Caco-2 (cell line): Measurements from ENCODE around the gene KIRREL3. TPM values are rescaled to one million over a fixed set of nuclear protein-coding genes. Genes with fewer than 3 reads are reported as not detected.

Experiments
- BruUV-seq: library from RNA; stranded (reverse); fragments of 400-500 nt; replicated peaks from 2 replicates; lab custom pipeline; 2021; lab: Mats Ljungman, UMichigan
- CTCF ChIA-PET: fragments of 300-600 bp; sonication (Branson Sonifier 250); formaldehyde crosslinking; loops from one replicate; lab custom pipeline; 2022; ENCODE audit warnings: antibody characterized with exemption; lab: Charles Lee
- POLR2A ChIA-PET: fragments of 300-600 bp; sonication (Branson Sonifier 250); formaldehyde crosslinking; loops from one replicate; lab custom pipeline; 2022; ENCODE audit warnings: antibody characterized with exemption; lab: Charles Lee
- DNase-seq, 2 experiments: peaks; one replicate each; pipeline versions ENCODE4 v3.0.0 to v3.0.0-alpha.2; 2020 to 2022
- H3K27me3 ChIP-seq: replicated peaks from 2 replicates; pipeline ENCODE4 v1.6.0; 2011; ENCODE audit warnings: low read length; ENCODE audit not compliant: control insufficient read depth, insufficient read depth
- H3K36me3 ChIP-seq: 2 replicates; pipeline ENCODE4 v1.5.1; 2011; ENCODE audit warnings: low read length; ENCODE audit not compliant: control insufficient read depth, insufficient read depth
- H3K4me1 ChIP-seq: fragments of 250-450 bp; sonication (Bioruptor Pico); 2 replicates; pipeline ENCODE4 v1.5.1; 2020; ENCODE audit warnings: mild to moderate bottlenecking
- H3K4me3 ChIP-seq: 2 replicates; pipeline ENCODE4 v1.5.1; 2011; ENCODE audit warnings: low read depth, mild to moderate bottlenecking, control low read depth, low read length
- H3K9me3 ChIP-seq: fragments of 250-450 bp; sonication (Bioruptor Pico); 2 replicates; pipeline ENCODE4 v1.5.1; 2020; ENCODE audit warnings: mild to moderate bottlenecking, moderate library complexity
- H3K27ac Mint-ChIP-seq: one replicate; pipeline ENCODE4 v1.8.0; 2022; ENCODE audit warnings: mixed read lengths; ENCODE audit not compliant: unreplicated experiment
- H3K27me3 Mint-ChIP-seq: one replicate; pipeline ENCODE4 v1.8.0; 2022; ENCODE audit warnings: mixed read lengths; ENCODE audit not compliant: insufficient read depth, unreplicated experiment
- H3K36me3 Mint-ChIP-seq: one replicate; pipeline ENCODE4 v1.8.0; 2022; ENCODE audit warnings: mild to moderate bottlenecking, mixed read lengths; ENCODE audit not compliant: insufficient read depth, unreplicated experiment
- H3K4me1 Mint-ChIP-seq: one replicate; pipeline ENCODE4 v1.8.0; 2022; ENCODE audit warnings: low read depth, mixed read lengths; ENCODE audit not compliant: unreplicated experiment
- H3K4me3 Mint-ChIP-seq: one replicate; pipeline ENCODE4 v1.8.0; 2022; ENCODE audit warnings: mild to moderate bottlenecking, moderate library complexity, mixed read lengths; ENCODE audit not compliant: unreplicated experiment
- H3K9me3 Mint-ChIP-seq: one replicate; pipeline ENCODE4 v1.8.0; 2022; ENCODE audit warnings: mixed read lengths; ENCODE audit not compliant: unreplicated experiment
- intact Hi-C: fragments of 100-400 bp; cut with micrococcal nuclease; formaldehyde crosslinking; loops from one replicate; pipeline ENCODE4 v1.10.0; 2022; ENCODE audit not compliant: unreplicated experiment
- total RNA-seq: library from RNA; stranded (reverse); gene quantifications from 2 replicates; pipeline ENCODE4 v1.2.3, GENCODE V29; 2022
- TF ChIP-seq, protein P1 (sequence below), 2 experiments: fragments of 200-600 bp in 1 of 2; IDR thresholded peaks; 1 replicate in 1 of 2; 2 replicates in 1 of 2; pipeline versions ENCODE4 v1.5.1 to v1.8.0; 2011 to 2022; ENCODE audit warnings: antibody characterized with exemption in 1 of 2, control low read depth in 1 of 2, inconsistent platforms in 1 of 2, low read depth in 1 of 2, low read length in 1 of 2, mild to moderate bottlenecking in 1 of 2, moderate library complexity in 1 of 2; ENCODE audit not compliant: insufficient read depth in 1 of 2, severe bottlenecking in 1 of 2, unreplicated experiment in 1 of 2

KIRREL3 gene
- total RNA-seq, 1 experiment from 2014 or later, result not detected

DNA sequence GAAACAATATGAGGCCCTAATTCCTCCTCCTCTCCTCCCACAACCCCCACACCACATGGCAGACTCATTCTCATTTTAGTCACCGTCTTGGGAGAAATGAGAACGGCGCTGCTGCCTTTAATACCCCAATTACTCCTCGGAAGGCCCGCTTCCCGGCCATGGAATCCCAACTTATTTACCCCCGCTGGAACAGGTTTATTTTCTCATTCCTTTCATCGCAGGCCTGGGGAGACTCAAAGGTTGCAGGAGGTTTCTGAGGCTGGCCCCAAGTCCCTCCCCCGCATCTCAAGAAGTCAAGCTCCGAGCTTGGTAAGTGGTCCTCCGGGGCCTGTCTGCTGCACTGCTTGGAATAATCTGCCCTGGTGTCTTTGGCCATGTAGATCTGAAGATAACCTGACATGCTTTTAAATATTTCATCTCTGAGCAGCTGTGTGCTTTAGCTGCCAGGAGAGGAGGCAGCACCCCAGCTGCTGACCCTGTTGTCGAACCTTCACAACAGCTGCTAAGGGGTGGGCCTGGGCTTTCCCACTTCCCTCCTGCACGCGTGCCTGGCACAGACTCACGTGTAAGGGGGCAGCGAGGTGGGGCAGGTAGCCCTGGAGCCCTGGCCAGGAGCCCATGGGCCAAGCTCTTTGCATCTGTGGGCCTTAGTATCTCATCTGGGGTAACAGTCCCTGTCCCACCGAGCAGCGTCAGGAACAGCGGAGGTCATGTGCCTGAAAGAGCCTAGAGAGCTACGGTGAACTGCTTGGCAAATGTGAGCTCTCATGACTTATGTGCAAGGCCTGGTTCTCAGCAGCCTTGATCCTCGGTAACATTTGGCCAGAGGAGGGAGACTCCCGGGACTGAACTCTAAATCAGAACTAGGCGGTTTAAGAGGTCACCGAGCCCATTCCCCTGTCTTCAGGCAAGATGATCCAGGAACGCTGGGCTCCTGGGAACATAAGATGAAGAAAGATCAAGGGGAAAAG lies 480.5 kb downstream of the KIRREL3 start:
- Histone ChIP-seq H3K9me3 (no peaks in the 10 kb centered on the region), H3K36me3 (no peaks in the 10 kb centered on the region), H3K27me3 (peaks cover 5% of the 10 kb centered on the region), H3K4me1 (no peaks in the 10 kb centered on the region), H3K4me3 (no peak overlapping the region)
- no peaks in the 10 kb centered on the region for H3K9me3 Mint-ChIP-seq
- no peak for DNase-seq
- no peaks in the 10 kb centered on the region for H3K4me1 Mint-ChIP-seq
- ChIA-PET CTCF (no interaction called here), POLR2A (no interaction called here)
- intact Hi-C loops, result no loop called here
- no TSS peak for BruUV-seq
- no peaks in the 10 kb centered on the region for H3K36me3 Mint-ChIP-seq
- no peak overlapping the region for H3K27ac Mint-ChIP-seq
- H3K4me3 Mint-ChIP-seq, result no peak overlapping the region
- H3K27me3 Mint-ChIP-seq, result peaks cover 52% of the 10 kb centered on the region
- TF ChIP-seq, protein P1, sequence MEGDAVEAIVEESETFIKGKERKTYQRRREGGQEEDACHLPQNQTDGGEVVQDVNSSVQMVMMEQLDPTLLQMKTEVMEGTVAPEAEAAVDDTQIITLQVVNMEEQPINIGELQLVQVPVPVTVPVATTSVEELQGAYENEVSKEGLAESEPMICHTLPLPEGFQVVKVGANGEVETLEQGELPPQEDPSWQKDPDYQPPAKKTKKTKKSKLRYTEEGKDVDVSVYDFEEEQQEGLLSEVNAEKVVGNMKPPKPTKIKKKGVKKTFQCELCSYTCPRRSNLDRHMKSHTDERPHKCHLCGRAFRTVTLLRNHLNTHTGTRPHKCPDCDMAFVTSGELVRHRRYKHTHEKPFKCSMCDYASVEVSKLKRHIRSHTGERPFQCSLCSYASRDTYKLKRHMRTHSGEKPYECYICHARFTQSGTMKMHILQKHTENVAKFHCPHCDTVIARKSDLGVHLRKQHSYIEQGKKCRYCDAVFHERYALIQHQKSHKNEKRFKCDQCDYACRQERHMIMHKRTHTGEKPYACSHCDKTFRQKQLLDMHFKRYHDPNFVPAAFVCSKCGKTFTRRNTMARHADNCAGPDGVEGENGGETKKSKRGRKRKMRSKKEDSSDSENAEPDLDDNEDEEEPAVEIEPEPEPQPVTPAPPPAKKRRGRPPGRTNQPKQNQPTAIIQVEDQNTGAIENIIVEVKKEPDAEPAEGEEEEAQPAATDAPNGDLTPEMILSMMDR (IDR thresholded peaks at IDR 0.05; ENCODE audit: insufficient read depth in 1 of 2, low read depth in 1 of 2, low read length in 1 of 2, severe bottlenecking in 1 of 2, unreplicated experiment in 1 of 2), result no peak

DNA sequence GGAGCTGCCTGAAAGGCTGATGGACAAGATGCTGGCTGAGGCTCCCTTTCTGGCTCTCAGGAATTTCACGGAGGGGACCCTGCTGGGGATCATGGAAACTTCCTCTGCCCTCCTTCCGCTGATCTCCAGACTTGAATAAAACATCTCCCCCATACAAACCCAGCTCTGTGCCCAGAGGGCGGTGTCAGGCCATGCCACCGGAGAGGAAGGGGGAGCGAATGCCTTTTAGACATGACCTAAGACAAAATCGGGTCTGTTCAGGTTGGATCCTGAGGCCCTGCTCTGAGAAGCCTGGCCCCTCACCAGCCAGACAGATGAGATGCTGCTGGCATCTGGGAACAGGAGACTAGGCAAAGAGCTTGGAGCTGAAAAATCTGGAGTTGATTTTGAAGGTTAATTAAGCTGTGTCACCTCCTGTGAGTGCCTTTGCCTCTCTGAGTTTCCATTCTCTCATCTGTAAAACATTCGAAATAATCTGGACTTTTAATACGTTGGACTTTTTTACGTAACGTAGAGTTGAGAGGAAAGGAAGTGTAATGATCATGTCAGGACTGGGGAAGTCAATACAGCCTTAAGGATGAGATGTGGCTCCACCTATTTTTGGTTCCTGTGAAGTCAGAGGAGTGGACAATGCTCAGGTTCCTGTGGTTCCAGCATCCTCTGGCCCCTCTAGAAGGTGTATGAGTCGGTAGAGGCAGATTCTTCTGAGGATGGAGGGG lies 481.4 kb downstream of the KIRREL3 start:
- TF ChIP-seq, protein P1 (IDR thresholded peaks at IDR 0.05; ENCODE audit: insufficient read depth in 1 of 2, low read depth in 1 of 2, low read length in 1 of 2, severe bottlenecking in 1 of 2, unreplicated experiment in 1 of 2), result no peak
- Mint-ChIP-seq H3K36me3 (no peaks in the 10 kb centered on the region), H3K4me1 (no peaks in the 10 kb centered on the region), H3K9me3 (no peaks in the 10 kb centered on the region), H3K4me3 (no peak overlapping the region), H3K27me3 (peaks cover 51% of the 10 kb centered on the region), H3K27ac (no peak overlapping the region)
- no peaks in the 10 kb centered on the region for H3K36me3 ChIP-seq
- H3K27me3 ChIP-seq, result peaks cover 5% of the 10 kb centered on the region
- no peak for DNase-seq
- no peaks in the 10 kb centered on the region for H3K4me1 ChIP-seq
- ChIA-PET CTCF (no interaction called here), POLR2A (no interaction called here)
- intact Hi-C loops, result no loop called here
- no TSS peak for BruUV-seq
- no peaks in the 10 kb centered on the region for H3K9me3 ChIP-seq
- no peak overlapping the region for H3K4me3 ChIP-seq

GRCh38 chr11:126518071-126518971 lies 482.2 kb downstream of the KIRREL3 start:
- H3K9me3 ChIP-seq, result no peaks in the 10 kb centered on the region
- intact Hi-C loops, result no loop called here
- POLR2A ChIA-PET, result no interaction called here
- Mint-ChIP-seq H3K27ac (no peak overlapping the region), H3K36me3 (no peaks in the 10 kb centered on the region), H3K9me3 (no peaks in the 10 kb centered on the region), H3K4me3 (no peak overlapping the region), H3K27me3 (peaks cover 48% of the 10 kb centered on the region), H3K4me1 (no peaks in the 10 kb centered on the region)
- no TSS peak for BruUV-seq
- DNase-seq, result no peak
- H3K27me3 ChIP-seq, result peaks cover 5% of the 10 kb centered on the region
- H3K4me1 ChIP-seq, result no peaks in the 10 kb centered on the region
- H3K36me3 ChIP-seq, result no peaks in the 10 kb centered on the region
- TF ChIP-seq, protein P1 (IDR thresholded peaks at IDR 0.05; ENCODE audit: insufficient read depth in 1 of 2, low read depth in 1 of 2, low read length in 1 of 2, severe bottlenecking in 1 of 2, unreplicated experiment in 1 of 2), result no peak
- CTCF ChIA-PET, result no interaction called here
- no peak overlapping the region for H3K4me3 ChIP-seq
